GM06990 (cell line): Measurements from ENCODE around the gene RPL41.
A peak's percentile ranks its signal among the peaks of the same experiment; 100 is the strongest.

Source experiments
- DNase-seq: peaks from one replicate; pipeline ENCODE4 v3.0.0-alpha.2; 2011; ENCODE audit not compliant: insufficient read length; ENCODE audit errors: extremely low read depth
- H3K27me3 ChIP-seq: replicated peaks from 2 replicates; pipeline ENCODE4 v1.6.0; 2011; ENCODE audit warnings: low read length; ENCODE audit not compliant: control insufficient read depth, insufficient read depth
- H3K36me3 ChIP-seq: 2 replicates; pipeline ENCODE4 v1.5.1; 2011; ENCODE audit warnings: low read length; ENCODE audit not compliant: control insufficient read depth, insufficient read depth
- H3K4me3 ChIP-seq: replicated peaks from 2 replicates; pipeline ENCODE4 v1.5.1; 2011; ENCODE audit warnings: low read depth, mild to moderate bottlenecking, control low read depth, low read length
- CTCF ChIP-seq: IDR thresholded peaks from 2 replicates; pipeline ENCODE4 v1.5.1; 2011; ENCODE audit warnings: low read length, control low read depth, mild to moderate bottlenecking, inconsistent platforms; ENCODE audit not compliant: insufficient read depth, poor library complexity, severe bottlenecking

Gene RPL41

GRCh38 chr12:56084958-56085543, 31.4 kb upstream of the RPL41 start:
- Histone ChIP-seq H3K36me3 (no peaks in the 10 kb centered on the region), H3K4me3 (no peak overlapping the region), H3K27me3 (peaks cover 4% of the 10 kb centered on the region)
- no peak for DNase-seq
- TF ChIP-seq CTCF: peak; percentile 71

GRCh38 chr12:56086096-56086495, 30.3 kb upstream of the RPL41 start:
- H3K27me3 ChIP-seq: peaks cover 2% of the 10 kb centered on the region
- H3K36me3 ChIP-seq: no peaks in the 10 kb centered on the region
- no peak for DNase-seq
- no peak for TF ChIP-seq CTCF
- no peak overlapping the region for H3K4me3 ChIP-seq

GRCh38 chr12:56086608-56087007, 29.8 kb upstream of the RPL41 start:
- no peaks in the 10 kb centered on the region for H3K36me3 ChIP-seq

GRCh38 chr12:56087220-56087619, 29.2 kb upstream of the RPL41 start:
- peaks cover 2% of the 10 kb centered on the region for H3K27me3 ChIP-seq
- no peak overlapping the region for H3K4me3 ChIP-seq
- H3K36me3 ChIP-seq: no peaks in the 10 kb centered on the region
- DNase-seq: no peak
- TF ChIP-seq CTCF: no peak

More at GRCh38 chr12:56086608-56087007, 29.8 kb upstream of the RPL41 start:
- no peak overlapping the region for H3K4me3 ChIP-seq
- no peak for TF ChIP-seq CTCF
- DNase-seq: no peak
- H3K27me3 ChIP-seq: peaks cover 2% of the 10 kb centered on the region

- H3K36me3 ChIP-seq: no peaks in the 10 kb centered on the region
Measured at GRCh38 chr12:56097738-56098137, 18.7 kb upstream of the RPL41 start.

More at GRCh38 chr12:56097738-56098137, 18.7 kb upstream of the RPL41 start:
- no peaks in the 10 kb centered on the region; the same call in 1 of the 2 replicates for H3K27me3 ChIP-seq
- no peak overlapping the region for H3K4me3 ChIP-seq
- no peak for TF ChIP-seq CTCF
- no peak for DNase-seq
